ENCODE results near the gene CCT3.
A peak's percentile ranks its signal among the peaks of the same experiment; 100 is the strongest.

CCT3 gene

DNA sequence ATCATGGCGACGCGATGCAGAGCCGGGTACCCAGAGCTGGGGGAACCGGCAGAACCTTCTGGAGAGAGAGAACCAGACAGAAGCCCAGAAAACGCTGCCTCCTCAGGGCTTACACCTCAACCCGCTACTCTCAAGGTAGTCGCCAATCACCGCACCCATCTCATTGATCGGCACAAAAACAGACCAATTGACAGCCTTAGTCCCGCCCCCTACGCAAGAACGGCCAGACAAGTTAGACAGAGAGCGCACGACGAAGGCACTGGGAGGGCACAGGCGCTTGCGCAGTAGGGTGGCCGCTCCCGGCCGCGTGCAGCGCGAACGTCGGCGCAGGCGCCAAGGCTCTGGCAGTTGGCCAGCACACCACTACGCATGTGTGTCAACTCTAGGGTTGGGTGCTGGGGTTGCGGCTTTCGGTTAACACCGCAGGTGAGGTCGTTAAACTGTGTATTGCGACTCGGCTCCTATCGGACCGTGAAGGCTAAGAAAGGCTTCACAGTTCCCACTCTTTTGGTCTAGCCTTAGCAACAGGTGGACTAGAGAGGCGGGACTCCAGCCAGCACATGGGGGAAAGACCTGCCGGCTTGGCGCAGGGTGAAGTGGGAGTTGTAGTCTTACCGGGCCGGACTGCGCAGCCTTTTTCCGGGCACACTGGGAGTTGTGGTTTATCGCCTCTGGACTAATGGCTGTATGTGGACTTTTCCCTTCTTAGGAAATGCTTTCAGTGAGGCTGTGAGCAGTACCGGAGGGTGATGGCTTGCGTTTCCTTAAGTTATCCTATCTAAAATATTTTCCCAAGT lies at the start of gene CCT3, which contains the start of gene TSACC:
Gene CCT3, minus strand, starts transcription at position 113 of the 797 bp plus-strand sequence. Its CDS starts 108 bp downstream, at position 5.
Gene TSACC, plus strand, starts transcription at position 347 of the 797 bp plus-strand sequence. CDS start 1,232 bp downstream, outside the sequence.
- Histone ChIP-seq H3K27me3 (replicated peaks) (no peaks in the 10 kb centered on the region), H3K36me3 (replicated peaks) (peaks cover 24% of the 10 kb centered on the region), H3K27ac (peak within 1 kb of the TSS; percentile 75), H3K4me3 (ENCODE audit: low read depth, low read length) (peak within 1 kb of the TSS; percentile 96)
- DNase-seq = peak; percentile 100
- TF ChIP-seq, protein P1, sequence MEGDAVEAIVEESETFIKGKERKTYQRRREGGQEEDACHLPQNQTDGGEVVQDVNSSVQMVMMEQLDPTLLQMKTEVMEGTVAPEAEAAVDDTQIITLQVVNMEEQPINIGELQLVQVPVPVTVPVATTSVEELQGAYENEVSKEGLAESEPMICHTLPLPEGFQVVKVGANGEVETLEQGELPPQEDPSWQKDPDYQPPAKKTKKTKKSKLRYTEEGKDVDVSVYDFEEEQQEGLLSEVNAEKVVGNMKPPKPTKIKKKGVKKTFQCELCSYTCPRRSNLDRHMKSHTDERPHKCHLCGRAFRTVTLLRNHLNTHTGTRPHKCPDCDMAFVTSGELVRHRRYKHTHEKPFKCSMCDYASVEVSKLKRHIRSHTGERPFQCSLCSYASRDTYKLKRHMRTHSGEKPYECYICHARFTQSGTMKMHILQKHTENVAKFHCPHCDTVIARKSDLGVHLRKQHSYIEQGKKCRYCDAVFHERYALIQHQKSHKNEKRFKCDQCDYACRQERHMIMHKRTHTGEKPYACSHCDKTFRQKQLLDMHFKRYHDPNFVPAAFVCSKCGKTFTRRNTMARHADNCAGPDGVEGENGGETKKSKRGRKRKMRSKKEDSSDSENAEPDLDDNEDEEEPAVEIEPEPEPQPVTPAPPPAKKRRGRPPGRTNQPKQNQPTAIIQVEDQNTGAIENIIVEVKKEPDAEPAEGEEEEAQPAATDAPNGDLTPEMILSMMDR (IDR thresholded peaks at IDR 0.05; ENCODE audit: low read depth, low read length, missing control alignments) = no peak
- in situ Hi-C loops (cut with HindIII; ENCODE audit: low pct_ligation_motif_present, low sequenced_read_pairs) = no loop called here

DNA sequence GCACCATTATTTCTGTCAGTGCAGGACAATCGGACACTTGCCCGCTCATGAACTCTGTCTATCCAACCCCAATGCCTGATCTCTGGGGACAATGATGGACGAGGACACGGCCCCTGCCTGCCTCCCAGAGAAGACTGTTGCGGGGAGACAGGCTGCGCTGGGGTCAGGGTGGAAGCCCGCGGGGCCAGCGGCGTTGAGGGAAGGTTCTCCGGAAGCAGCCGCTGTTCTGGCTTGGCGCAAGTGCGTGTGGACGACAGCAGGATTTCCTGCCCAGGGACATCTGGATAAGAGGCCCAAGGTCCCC lies 49.7 kb upstream of the CCT3 start:
- Histone ChIP-seq H3K4me3 (ENCODE audit: low read depth, low read length) (no peak overlapping the region), H3K27ac (no peak overlapping the region), H3K27me3 (replicated peaks) (peaks cover 35% of the 10 kb centered on the region), H3K36me3 (replicated peaks) (no peaks in the 10 kb centered on the region)
- no peak for DNase-seq
- in situ Hi-C loops (cut with HindIII; ENCODE audit: low pct_ligation_motif_present, low sequenced_read_pairs) = no loop called here
- TF ChIP-seq, protein P1 (IDR thresholded peaks at IDR 0.05; ENCODE audit: low read depth, low read length, missing control alignments) = no peak

GRCh38 chr1:156386949-156387869 lies 49.1 kb upstream of the CCT3 start:
- no peak overlapping the region for H3K4me3 ChIP-seq (ENCODE audit: low read depth, low read length)
- no peak for DNase-seq
- no peak overlapping the region for H3K27ac ChIP-seq
- H3K27me3 ChIP-seq (replicated peaks) = peaks cover 35% of the 10 kb centered on the region
- in situ Hi-C loops (cut with HindIII; ENCODE audit: low pct_ligation_motif_present, low sequenced_read_pairs) = no loop called here
- TF ChIP-seq, protein P1 (IDR thresholded peaks at IDR 0.05; ENCODE audit: low read depth, low read length, missing control alignments) = no peak
- no peaks in the 10 kb centered on the region for H3K36me3 ChIP-seq (replicated peaks)

DNA sequence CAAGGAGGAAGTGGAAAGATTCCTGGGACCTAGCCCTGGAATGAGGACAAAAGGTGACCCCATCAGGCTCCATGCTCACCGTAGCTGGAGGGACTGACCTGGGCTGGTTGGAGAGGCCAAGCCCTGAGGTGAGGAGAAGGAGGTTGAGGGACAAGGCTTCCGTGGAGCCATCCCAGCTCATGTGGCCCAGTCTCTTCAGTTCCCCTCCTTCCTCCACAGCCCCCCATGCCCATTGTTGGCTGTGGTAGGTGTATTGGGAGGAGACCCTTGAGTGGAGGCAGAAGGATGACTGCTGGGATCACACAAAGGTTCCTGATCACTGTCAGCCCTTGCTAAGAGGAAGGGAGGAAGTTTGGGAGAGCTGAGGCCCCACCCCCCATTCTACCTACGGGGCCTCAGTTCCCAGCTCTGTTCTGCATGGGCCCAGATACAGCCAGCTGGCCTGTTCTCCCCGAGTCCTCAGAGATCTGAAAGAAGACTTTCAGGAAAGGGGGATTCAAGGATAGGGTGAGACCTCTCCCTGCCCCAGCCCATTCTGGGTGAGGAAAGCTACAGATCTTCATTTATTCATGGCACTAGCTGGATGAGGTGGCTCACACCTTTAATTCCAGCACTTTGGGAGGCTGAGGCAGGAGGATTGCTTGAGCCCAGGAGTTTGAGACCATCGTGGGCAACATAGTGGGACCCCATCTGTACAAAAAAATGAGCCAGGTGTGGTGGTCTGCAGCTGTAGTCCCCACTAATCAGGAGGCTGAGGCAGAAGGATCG lies 48.2 kb upstream of the CCT3 start:
- in situ Hi-C loops (cut with HindIII; ENCODE audit: low pct_ligation_motif_present, low sequenced_read_pairs) = no loop called here
- no peak for DNase-seq
- TF ChIP-seq, protein P1 (IDR thresholded peaks at IDR 0.05; ENCODE audit: low read depth, low read length, missing control alignments) = no peak
- no peak overlapping the region for H3K4me3 ChIP-seq (ENCODE audit: low read depth, low read length)
- no peak overlapping the region for H3K27ac ChIP-seq
- peaks cover 35% of the 10 kb centered on the region for H3K27me3 ChIP-seq (replicated peaks)
- H3K36me3 ChIP-seq (replicated peaks) = no peaks in the 10 kb centered on the region

GRCh38 chr1:156385534-156386031 lies 47.5 kb upstream of the CCT3 start:
- Histone ChIP-seq H3K36me3 (replicated peaks) (no peaks in the 10 kb centered on the region), H3K27me3 (replicated peaks) (peaks cover 31% of the 10 kb centered on the region), H3K27ac (no peak overlapping the region), H3K4me3 (ENCODE audit: low read depth, low read length) (no peak overlapping the region)
- in situ Hi-C loops (cut with HindIII; ENCODE audit: low pct_ligation_motif_present, low sequenced_read_pairs) = no loop called here
- DNase-seq = peak; percentile 55
- TF ChIP-seq, protein P1 (IDR thresholded peaks at IDR 0.05; ENCODE audit: low read depth, low read length, missing control alignments) = peak; percentile 95

Data from brain microvascular endothelial cell (primary cell).